IPS-NIHi11 (cell line): ENCODE results near the gene ACAP2.
"Not testable (repeated sequence)": the region's sequence is repeated elsewhere in the genome, so short reads cannot be mapped to it uniquely, and the experiment has no call there.

Experiments
- DNase-seq: peaks from one replicate; pipeline ENCODE4 v3.0.0; 2012; ENCODE audit warnings: mixed read lengths, low spot score

ACAP2 gene

DNA sequence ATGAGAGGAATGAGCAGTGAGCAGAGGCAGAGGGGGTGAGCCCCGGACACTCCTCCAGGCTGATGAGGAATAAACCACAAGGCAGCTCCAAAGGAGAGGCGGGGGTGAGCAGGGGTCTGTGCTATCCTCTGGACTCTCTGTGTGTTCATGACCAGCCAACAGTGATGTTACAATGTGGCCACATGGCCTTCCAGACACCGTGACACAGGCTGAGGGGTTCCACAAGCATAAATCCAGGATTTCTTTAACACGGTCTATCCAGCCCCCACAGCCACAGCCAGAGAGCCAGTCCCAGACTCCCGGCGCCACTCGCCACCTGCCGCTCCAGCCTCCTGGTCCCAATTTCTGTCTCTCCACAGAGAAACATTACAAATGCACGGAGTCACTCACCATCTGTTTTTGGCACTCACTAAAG lies 196.2 kb downstream of the ACAP2 start:
- DNase-seq, result no peak

DNA sequence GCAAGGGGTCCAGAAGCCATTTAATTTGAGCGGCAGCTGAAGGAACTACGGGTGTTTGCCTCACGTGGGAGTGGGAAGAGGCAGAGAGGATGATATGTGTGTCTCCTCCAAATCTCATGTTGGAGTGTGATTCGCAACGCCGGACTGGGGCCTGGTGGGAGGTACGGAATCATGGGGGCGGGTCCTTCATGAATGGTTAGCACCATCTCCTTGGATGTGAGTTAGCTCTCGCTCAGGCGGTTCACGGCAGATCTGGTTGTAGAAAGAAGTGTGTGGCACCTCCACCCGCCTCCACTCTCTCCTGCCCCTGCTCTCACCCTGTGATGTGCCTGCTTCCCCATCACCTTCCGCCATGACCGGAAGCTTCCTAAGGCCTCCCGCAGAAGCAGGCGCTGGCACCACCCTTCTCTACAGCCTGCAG lies 197.3 kb downstream of the ACAP2 start:
- no peak for DNase-seq

DNA sequence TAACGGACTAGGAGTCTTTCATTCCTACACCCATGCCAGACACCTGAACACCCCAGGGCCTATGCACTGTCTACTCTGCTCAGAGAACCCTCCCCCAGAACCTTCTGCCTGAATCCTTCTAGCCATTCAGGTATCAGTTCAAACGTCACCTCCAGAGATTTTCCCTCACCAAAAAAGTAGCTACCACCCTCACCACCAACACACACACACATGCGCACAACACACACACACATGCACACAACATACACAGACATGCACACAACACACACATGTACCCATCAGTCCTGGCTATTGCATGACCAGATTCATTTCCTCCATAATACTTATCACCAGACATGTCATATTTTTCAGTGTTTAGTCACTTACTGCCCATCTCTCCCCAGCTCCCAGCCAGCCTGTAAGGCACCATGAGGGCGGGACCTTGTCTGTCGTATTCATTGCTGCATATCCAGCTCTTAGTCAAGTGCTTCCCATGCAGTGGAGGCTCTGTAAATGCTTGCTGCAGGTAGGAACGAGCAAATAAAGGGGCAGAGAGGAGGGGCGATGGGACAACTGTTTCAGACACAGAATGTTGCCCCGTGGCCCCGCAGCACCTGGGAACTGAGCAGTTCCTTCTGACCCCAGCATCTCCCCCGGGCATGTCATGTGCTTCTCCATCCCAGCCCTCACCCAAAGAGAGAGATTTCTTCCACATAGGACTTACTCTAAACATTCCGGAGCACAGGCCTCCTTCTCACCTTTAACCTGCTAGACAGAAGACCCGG lies 201.0 kb downstream of the ACAP2 start:
- DNase-seq, result no peak

DNA sequence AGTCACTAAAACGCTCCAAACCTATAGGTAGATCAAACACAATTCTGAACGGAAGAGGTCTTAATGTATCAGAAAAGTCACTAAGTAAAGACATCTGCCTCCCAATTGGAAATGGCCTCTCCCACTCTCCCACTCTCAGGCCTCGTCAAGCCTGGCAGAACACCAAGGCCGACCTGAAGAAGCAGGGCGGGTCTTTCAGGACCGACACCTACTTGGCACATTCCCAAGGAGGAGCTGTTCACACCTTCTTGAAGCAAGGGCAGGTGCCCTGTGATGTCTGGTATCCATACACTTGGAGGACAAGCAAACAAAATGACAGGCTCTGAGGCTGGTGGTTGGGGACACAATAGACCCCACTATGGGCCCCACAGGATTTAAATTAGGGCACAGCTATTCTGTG lies 201.9 kb downstream of the ACAP2 start:
- DNase-seq, result no peak

DNA sequence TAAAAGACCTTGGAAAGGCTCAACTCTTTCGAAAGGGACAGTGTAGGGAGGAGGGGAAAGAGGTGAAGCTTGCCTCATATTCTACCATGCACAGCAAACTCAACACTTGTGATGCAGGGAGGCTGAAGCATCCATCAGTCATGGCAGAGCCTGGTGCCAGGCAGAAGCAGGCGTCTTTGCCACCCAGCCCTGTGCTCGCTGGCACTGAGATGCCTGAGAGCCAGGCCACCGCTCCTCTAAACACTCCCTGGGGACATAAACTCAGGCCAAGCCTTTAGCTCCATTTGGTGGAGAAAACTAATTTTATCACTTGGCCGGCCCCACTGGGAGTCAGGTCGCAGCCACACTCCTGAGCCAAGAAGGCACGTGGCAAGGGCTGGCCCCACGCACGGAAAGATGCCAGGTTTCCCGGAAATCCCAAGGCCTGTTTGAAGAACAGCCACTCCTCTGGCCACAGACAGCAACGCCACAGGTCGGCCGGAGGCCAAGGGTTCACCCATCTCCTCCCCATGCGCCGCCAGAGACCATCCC lies 202.6 kb downstream of the ACAP2 start:
- no peak for DNase-seq

DNA sequence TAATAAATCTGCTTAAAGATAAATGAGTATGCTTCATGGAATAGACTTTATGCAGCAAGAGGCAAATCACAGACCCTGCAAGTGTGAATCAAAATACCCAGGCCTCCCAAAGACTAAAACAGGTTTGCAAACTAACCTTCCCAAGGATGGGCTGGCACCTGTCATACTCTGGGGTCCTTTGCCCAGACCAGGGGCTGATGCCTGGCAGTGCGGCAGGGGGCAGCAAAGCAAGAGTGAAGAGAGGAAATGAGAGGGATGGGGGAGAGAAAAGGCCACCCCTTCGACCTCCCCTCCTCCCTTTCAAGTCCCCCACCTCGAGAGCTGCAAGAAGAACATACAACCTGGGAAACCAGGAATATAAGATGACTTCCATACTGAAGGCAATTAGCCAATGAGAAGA lies 203.7 kb downstream of the ACAP2 start:
- DNase-seq, result no peak

DNA sequence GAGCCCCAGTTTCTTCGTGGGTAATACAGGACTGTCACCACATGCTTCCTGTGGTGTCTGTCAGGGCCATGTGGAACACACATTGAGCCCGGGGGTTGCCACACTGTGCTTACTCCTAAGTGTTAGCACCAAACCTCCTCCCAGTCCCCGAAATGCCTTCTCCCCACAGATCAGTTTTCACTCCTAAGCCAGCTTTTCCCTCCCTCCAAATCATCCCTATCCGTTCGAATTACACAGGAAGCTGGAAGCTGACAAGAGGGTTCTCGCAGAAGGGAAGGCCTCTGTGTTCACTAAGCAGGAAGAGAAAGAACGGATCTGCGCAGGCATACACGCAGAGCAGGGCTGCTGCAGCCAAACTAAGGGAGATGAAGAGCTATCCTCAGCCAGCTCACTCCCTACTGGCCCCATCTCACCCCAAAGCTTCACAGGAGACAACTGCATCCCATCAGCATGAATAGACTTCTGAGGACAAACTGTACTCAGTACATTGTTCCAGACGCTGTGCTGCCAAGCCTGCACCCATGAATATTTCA lies 204.2 kb downstream of the ACAP2 start:
- no peak for DNase-seq

DNA sequence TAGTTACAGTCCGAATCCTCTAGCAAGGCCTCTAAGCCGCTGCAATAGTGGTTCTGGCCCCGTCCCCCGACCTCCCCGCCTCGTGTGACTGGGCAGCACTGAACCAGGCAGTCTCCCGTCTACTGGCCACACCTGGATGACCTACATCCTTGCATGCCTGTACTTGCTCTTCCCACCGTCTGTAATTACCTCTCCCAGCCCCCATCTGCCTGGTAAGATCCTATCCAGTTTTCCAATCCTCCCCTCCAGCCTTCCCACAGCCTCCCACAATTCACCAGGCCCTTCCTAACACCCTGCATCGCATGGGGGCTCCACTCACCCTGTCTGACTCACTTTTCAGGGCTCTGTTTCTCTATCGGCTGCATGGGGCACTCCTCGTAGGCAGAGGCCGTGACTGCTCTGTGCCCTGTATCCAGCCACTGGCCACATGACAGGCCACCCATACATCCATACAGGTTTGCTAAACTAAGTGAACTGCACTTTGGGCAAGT lies 204.7 kb downstream of the ACAP2 start:
- DNase-seq, result no peak

DNA sequence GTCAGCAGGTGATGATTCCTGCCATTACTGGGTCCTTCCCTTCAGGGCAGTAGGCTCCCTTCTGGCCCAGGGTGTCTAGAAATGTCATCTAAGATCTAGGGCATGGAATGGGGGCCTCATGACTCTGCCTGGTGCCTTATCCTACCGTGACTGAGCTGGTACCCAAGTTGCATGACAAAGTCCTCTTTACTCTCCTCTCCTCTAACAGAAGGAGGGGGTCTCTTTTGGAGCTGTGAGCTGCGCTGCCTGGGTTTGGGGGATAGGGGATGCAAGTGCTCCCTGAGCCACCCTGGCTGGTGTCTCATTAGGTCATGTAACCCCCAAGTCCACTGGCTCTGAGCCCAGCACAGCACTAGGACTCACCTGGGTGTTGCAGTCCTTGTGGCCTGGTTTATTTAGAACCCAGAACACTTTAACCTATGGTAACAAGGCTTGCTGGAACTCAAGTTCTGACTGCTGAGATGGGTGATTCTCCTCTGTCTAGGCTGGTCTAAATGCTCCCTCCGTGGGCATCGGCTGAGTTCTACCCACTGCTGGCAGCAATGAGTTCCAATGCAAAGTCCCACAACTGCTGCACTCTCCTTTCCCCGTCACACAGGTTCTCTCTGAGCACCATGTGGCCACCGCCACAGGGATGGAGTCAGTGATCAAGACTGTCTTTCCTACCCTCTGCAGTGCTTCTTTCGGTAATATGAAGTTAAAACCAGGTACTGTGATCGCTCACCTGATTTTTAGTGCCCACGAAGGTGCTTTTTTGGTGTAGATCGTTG lies 205.8 kb downstream of the ACAP2 start:
- DNase-seq, result no peak

DNA sequence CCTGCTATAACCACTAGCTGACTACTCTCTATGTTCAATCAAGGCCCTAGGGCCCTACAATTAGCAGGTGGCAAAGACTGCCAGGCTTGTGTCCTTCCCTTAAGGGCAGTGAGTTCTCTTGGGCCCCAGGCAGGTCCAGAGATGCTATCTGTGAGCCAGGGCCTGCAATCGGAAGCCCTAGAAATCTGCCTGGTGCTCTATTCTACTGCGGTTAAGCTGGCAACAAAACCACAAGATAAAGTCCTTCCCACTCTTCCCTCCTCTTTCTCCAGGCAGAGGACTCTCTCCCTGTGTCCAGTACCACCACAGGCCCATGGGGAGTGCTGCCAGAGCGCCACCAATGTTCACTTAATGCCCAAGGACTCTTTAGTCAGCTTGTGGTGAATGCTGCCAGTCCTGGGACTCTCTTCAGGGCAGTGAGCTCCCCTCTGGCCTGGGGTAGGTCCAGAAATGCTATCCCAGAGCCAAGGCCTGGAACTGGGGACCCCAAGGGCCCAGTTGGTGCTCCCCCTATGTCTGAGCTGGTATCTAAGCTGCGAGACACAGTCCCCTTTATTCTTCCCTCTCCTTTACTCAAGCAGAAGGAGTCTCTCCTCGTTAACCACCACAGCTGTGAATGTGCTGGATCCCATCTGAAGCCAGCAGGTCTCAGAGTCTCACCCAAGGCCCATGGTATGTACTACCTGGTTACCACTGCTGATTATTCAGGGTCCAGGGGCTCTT lies 206.6 kb downstream of the ACAP2 start:
- no peak for DNase-seq

DNA sequence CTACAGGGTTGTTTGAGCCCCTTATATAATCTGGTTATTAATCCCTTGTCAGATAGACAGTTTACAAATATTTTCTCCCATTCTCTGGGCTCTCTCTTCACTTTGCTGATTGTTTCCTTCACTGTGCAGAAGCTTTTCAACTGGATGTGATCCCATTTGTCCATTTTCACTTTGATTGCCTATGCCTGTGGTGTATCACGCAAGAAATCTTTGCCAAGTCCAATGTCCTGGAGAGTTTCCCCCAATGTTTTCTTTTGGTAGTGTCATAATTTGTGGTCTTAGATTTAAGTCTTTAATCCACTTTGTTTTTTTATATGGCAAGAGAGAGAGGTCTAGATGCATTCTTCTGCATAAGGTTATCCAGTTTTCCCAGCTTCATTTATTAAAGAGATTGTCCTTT lies 212.6 kb downstream of the ACAP2 start:
- DNase-seq, result no peak

DNA sequence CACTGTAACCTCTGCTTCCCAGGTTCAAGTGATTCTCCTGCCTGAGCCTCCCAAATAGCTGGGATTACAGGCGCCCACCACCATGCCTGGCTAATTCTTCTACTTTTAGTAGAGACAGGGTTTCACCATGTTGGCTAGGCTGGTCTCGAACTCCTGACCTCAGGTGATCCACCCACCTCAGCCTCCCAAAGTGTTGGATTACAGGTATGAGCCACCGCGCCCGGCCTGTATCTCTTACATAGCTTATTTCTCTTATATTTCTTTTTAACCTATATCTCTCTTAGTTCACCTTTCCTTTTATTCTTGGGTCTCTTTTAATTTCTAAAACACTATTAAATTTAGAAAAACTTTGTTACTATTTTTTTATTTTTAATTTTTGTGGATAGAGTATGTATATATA lies 213.9 kb downstream of the ACAP2 start:
- DNase-seq, result not testable (repeated sequence)

DNA sequence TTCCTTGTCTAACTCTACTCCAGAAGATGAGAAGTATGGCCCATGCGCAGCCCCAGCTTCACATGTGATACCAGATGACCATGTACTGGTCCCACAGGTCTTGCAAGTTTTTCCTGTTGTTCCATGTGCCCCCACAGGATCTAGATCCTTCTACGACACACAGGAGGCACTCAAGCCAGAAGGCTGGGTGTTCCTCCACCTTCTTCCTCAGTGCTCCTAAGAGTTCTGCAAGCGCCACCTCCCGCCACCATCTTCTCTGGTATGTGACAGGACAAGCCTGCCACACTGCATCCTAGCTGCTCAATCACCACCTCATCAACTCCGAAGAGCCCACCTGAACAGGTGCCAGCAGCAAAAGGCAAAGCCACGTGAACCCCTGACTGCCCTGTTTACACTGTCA lies 214.9 kb downstream of the ACAP2 start:
- DNase-seq, result no peak

DNA sequence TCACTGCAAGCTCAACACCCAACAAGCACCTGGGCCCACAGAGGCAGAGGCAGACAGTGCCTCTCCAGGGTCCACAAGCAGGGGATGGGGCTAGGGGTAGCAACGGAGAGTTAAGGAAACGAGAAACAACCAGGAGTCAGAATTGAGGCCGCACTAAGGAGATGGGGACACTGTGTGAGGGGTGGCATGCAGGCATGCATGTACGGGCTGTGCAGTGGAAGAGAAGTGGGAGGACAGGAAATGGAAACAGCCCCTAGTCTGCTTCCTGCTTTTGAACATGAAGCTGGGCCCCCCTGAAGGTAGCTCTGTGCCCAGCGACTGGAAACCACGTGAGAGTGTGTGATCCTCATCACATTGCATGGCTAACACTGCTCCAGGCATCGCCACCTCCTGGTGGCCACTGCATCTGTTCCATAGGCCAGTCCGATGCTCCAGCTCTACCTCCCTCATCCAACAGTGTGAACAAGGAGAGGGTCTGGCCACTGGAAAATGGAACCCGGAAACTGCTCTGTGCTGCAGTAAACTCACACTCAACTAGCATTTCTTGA lies 215.8 kb downstream of the ACAP2 start:
- peak; percentile 65 for DNase-seq

DNA sequence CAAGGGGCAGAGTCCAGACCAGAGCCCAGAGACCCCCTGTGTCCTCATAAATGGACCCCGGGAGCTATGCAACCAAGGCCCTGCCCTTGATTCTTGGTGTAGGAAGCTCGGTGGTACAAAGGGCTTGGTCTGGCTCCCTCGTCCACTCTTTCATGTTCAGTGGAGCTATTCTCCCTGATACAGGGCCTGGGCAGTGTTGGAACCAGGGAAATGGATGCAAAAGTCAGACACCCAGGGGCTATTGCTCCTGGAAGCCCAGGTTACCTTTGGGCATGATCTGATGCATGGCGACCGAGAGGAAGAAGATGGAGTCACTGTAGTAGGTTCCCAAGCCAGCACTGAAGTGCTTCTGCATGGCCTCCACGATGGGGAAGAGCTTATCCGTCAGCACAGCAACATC lies 216.4 kb downstream of the ACAP2 start:
- no peak for DNase-seq

DNA sequence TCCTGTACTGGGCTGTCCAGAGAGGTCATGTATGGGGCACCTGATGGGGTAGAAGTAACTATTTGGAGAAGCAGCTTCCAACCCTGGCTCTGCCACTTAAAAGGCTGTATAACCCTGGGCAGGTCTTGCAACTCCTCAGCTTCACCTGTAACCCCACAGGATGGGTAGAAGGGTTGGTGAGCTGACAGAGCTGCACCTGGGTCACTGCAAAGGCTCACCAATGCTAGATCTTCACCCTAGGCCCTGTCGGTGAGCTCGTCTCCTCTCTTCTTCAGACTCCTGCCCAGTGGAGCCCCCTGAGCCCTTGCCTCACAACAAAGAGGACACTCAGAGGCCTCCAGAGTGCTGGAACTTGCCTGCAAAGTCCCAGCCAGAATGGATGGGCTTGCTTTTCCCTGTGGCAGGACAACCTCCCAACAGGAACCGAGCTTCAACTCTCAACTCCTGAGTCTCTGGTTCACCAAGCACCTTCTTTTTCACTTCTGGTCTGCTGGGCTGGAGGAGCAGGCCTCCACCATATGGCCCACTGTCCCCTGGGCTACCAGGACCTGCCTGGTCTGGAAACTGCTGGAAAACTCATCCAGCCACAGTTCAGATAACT lies 217.7 kb downstream of the ACAP2 start:
- DNase-seq, result no peak
